22Rv1 (cell line): ENCODE measurements around the gene ZNF77.

ENCODE experiments used
- H3K27ac ChIP-seq: fragments of 450-650 bp; 2 replicates; pipeline ENCODE4 v1.5.1; 2017
- CTCF ChIP-seq: fragments of 450-650 bp; IDR thresholded peaks from 2 replicates; pipeline ENCODE4 v1.5.1; 2017; ENCODE audit warnings: mild to moderate bottlenecking
- ZFX ChIP-seq: fragments of 450-650 bp; IDR thresholded peaks from 2 replicates; pipeline ENCODE4 v1.6.1; 2017; ENCODE audit warnings: antibody characterized with exemption, borderline replicate concordance

The ZNF77 gene

GRCh38 chr19:2927032-2927430 lies 17.7 kb downstream of the ZNF77 start:
- TF ChIP-seq CTCF (no peak), ZFX (no peak)
- no peak overlapping the region for H3K27ac ChIP-seq

GRCh38 chr19:2926341-2927031 lies 18.3 kb downstream of the ZNF77 start:
- TF ChIP-seq CTCF (no peak), ZFX (no peak)

GRCh38 chr19:2923510-2923909 lies 21.3 kb downstream of the ZNF77 start:
- TF ChIP-seq CTCF (no peak), ZFX (no peak)
- H3K27ac ChIP-seq: no peak overlapping the region

More at GRCh38 chr19:2926341-2927031, 18.3 kb downstream of the ZNF77 start:
- H3K27ac ChIP-seq: no peak overlapping the region

- no peak overlapping the region for H3K27ac ChIP-seq
- TF ChIP-seq CTCF (no peak), ZFX (no peak)
These were observed 21.8 kb downstream of the ZNF77 start for GRCh38 chr19:2922987-2923386.

GRCh38 chr19:2917275-2918184 lies 27.2 kb downstream of the ZNF77 start:
- TF ChIP-seq ZFX: no peak
- TF ChIP-seq CTCF: no peak
- no peak overlapping the region for H3K27ac ChIP-seq

- no peak for TF ChIP-seq CTCF
- TF ChIP-seq ZFX: no peak
- H3K27ac ChIP-seq: no peak overlapping the region
These were observed 32.5 kb downstream of the ZNF77 start for GRCh38 chr19:2912306-2912705.
